Activated naive CD8-positive, alpha-beta T cell treated with anti-CD3 and anti-CD28 coated beads, Interleukin-2, amount 50 U/mL, for 24 hours (primary cell): ENCODE data around the gene ITLN1.
"Not testable (repeated sequence)": the region's sequence is repeated elsewhere in the genome, so short reads cannot be mapped to it uniquely, and the experiment has no call there.

Experiments
- ATAC-seq: fragments of 150-1000 bp; cut with Tn5 transposase; one replicate; pipeline ENCODE4 v1.10.0; 2021
- DNase-seq: peaks from one replicate; pipeline ENCODE4 v3.0.0; 2021
- H3K27ac Mint-ChIP-seq: one replicate; pipeline ENCODE4 v1.8.0; 2021; ENCODE audit warnings: mild to moderate bottlenecking, mixed read lengths
- H3K27me3 Mint-ChIP-seq: one replicate; pipeline ENCODE4 v1.8.0; 2021; ENCODE audit warnings: mixed read lengths
- H3K36me3 Mint-ChIP-seq: one replicate; pipeline ENCODE4 v1.8.0; 2021; ENCODE audit warnings: low read depth, mixed read lengths
- H3K4me1 Mint-ChIP-seq: one replicate; pipeline ENCODE4 v1.8.0; 2021; ENCODE audit warnings: mixed read lengths
- H3K4me3 Mint-ChIP-seq: one replicate; pipeline ENCODE4 v1.8.0; 2021; ENCODE audit warnings: mild to moderate bottlenecking, moderate library complexity, mixed read lengths
- H3K9me3 Mint-ChIP-seq: one replicate; pipeline ENCODE4 v1.8.0; 2021; ENCODE audit warnings: mixed read lengths

The ITLN1 gene

DNA sequence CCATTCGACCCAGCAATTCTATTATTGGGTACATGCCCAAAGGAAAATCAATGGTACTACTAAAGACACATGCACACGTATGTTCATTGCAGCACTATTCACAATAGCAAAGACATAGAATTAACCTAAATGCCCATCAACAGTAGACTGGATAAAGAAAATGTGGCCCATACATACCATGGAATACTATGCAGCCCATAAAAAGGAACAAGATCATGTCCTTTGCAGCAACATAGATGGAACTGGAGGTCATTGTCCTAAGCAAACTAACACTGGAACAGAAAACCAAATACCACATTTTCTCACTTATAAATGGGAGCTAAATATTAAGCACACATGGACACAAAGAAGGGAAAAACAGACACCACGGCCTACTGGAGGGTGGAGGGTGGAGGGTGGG, 15.7 kb upstream of the ITLN1 start:
- ATAC-seq, H3K27me3 Mint-ChIP-seq, H3K9me3 Mint-ChIP-seq, H3K27ac Mint-ChIP-seq, H3K4me3 Mint-ChIP-seq, H3K36me3 Mint-ChIP-seq, DNase-seq, H3K4me1 Mint-ChIP-seq: not testable (repeated sequence)

DNA sequence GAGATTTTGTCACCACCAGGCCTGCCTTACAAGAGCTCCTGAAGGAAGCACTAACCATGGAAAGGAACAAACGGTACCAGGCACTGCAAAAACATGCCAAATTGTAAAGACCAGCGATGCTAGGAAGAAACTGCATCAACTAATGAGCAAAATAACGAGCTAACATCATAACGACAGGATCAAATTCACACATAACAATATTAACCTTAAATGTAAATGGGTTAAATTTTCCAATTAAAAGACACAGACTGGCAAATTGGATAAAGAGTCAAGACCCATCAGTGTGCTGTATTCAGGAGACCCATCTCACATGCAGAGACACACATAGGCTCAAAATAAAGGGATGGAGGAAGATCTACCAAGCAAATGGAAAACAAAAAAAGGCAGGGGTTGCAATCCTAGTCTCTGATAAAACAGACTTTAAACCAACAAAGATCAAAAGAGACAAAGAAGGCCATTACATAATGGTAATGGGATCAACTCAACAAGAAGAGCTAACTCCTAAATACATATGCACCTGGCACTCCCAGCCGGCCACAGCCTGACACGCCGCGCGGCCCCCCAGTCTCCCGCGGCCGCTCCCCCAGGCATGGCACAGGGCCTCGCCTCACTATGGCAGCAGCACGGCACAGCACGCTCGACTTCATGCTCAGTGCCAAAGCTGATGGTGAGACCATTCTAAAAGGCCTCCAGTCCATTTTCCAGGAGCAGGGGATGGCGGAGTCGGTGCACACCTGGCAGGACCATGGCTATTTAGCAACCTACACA, 9.6 kb upstream of the ITLN1 start:
- not testable (repeated sequence) for H3K27ac Mint-ChIP-seq, ATAC-seq, H3K4me3 Mint-ChIP-seq, DNase-seq, H3K27me3 Mint-ChIP-seq, H3K36me3 Mint-ChIP-seq, H3K4me1 Mint-ChIP-seq
- H3K9me3 Mint-ChIP-seq, result peaks cover 17% of the 10 kb centered on the region

DNA sequence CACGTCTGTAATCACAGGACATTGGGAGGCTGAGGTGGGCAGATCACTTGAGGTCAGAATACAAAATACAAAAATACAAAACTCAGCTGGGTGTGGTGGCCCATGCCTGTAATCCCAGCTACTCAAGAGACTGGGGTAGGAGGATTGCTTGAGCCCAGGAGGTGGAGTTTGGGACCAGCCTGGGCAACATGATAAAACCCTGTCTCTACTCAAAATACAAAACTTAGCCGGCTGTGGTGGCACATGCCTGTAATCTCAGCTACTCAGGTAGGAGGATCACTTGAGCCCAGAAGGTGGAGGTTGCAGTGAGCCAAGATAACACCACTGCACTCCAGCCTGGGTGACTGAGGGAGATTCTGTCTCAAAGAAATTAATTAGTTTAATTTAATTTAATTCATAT, 6.5 kb upstream of the ITLN1 start:
- no peak overlapping the region for H3K27ac Mint-ChIP-seq
- H3K4me3 Mint-ChIP-seq, result no peak overlapping the region
- peaks cover 3% of the 10 kb centered on the region for H3K36me3 Mint-ChIP-seq
- DNase-seq (no peak), ATAC-seq (no peak)
- H3K4me1 Mint-ChIP-seq, result no peaks in the 10 kb centered on the region
- H3K27me3 Mint-ChIP-seq, result peaks cover 5% of the 10 kb centered on the region
- peaks cover 17% of the 10 kb centered on the region for H3K9me3 Mint-ChIP-seq

DNA sequence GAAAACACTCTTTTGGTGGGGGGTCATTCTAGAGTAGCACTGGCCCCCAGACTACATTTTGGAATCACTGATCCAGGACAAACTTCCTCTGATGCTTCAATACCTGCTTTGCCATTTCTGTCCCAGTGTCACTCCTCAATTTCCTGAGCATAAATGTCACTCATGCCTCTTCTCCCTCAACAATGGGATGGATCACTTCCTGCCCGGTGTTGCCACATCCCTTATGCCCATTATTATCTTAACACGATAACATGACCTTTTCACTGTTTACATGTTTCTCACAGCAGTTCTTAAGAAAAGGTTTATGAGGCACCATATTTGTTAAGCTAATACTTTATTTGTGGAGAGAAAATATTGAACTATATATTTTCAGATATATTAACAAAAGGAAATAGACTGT, 3.9 kb upstream of the ITLN1 start:
- ATAC-seq (no peak), DNase-seq (no peak)
- no peak overlapping the region for H3K4me3 Mint-ChIP-seq
- no peaks in the 10 kb centered on the region for H3K36me3 Mint-ChIP-seq
- H3K27me3 Mint-ChIP-seq, result peaks cover 3% of the 10 kb centered on the region
- peaks cover 5% of the 10 kb centered on the region for H3K9me3 Mint-ChIP-seq
- H3K27ac Mint-ChIP-seq, result no peak overlapping the region
- H3K4me1 Mint-ChIP-seq, result peaks cover 3% of the 10 kb centered on the region

DNA sequence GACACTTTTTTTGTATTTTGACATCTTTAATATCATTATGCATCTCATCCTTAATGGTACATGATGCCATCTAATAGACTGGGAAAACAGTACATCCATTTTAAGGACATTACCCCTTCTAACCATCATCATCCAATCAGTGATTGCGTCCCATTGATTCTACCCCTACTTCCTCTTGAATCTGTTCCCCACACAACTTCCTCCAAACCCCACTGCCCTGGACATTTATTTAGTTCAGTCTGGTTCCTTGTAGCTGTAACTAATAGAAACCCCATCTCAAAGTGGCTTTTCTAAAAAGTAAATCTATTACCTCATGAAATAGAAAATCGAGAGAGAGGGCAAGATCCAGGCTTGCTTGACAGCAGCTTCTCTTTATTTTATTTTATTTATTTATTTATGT, 2.1 kb upstream of the ITLN1 start:
- Mint-ChIP-seq H3K4me1 (peaks cover 3% of the 10 kb centered on the region), H3K9me3 (no peaks in the 10 kb centered on the region), H3K4me3 (no peak overlapping the region), H3K27ac (no peak overlapping the region), H3K36me3 (no peaks in the 10 kb centered on the region), H3K27me3 (peaks cover 3% of the 10 kb centered on the region)
- no peak for DNase-seq
- ATAC-seq, result no peak

DNA sequence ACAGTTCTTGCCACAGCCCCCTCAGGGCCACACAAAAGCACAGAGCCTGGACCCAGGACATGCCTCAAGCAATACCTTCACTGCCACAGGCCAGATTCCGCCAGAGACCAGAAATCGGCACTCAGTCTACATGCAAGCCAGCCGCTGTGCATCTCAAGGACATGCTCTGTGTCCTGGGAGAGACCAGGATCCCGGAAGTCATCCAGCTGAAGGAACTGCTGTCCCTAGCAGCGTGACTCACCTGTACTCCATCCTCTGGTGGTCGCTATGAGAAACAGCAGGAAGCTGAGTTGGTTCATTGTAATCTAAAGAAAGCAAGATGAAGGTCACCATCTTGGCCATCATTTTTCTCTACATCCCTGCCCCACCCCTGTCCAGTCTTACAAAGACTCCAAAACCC, 401 bp downstream of the ITLN1 start:
- Mint-ChIP-seq H3K4me1 (peaks cover 3% of the 10 kb centered on the region), H3K36me3 (no peaks in the 10 kb centered on the region), H3K27ac (no peak overlapping the region), H3K4me3 (no peak overlapping the region), H3K27me3 (peaks cover 3% of the 10 kb centered on the region), H3K9me3 (no peaks in the 10 kb centered on the region)
- no peak for DNase-seq
- ATAC-seq, result peak; percentile 28

DNA sequence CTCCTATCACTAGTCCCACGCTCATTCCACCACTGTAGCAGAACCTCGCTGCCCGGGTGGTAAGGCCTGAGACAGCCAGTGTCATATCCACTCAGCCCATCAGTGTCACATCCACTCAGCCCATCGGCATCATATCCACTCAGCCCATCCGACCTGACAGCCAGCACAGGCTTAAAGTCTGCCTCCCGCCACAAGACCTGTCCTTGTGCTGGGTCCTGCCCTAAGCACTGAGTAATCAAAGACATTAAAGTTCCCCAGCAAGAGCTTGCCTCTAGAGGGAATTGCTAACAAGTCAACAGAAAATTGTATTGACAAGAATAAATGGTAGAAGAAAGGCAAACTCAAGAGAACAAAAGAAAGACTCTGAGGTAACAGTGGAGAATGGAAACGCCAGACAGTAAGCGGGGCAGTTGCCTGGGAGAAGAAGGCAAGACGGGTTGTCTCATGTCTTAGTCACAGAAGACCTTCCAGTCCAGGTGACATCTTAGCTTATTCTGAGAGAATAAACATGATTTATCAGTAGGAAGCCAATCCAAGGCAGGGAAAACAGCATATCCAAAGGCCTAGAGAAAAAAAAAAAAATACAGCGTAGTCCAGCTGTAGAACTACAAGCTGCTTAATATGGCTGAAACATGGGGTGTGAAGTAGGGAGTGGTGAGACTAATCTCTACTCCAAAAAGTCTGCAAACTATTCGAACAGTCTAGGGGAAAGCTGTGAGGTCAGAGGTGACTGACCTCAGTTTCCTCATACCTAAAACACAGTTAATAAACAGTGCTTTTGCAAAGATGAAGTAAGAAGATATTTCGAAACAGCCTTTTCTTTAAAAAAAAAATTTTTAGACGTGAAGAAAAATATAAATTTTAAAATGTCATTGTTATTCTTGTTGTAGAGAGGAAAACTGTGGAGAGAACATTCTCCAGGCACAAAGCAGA, 1.1 kb downstream of the ITLN1 start:
- Mint-ChIP-seq H3K9me3 (no peaks in the 10 kb centered on the region), H3K27me3 (peaks cover under 1% of the 10 kb centered on the region), H3K4me1 (peaks cover 6% of the 10 kb centered on the region), H3K27ac (peak overlapping the region; percentile 11), H3K36me3 (no peaks in the 10 kb centered on the region), H3K4me3 (no peak overlapping the region)
- DNase-seq (no peak), ATAC-seq (no peak)

DNA sequence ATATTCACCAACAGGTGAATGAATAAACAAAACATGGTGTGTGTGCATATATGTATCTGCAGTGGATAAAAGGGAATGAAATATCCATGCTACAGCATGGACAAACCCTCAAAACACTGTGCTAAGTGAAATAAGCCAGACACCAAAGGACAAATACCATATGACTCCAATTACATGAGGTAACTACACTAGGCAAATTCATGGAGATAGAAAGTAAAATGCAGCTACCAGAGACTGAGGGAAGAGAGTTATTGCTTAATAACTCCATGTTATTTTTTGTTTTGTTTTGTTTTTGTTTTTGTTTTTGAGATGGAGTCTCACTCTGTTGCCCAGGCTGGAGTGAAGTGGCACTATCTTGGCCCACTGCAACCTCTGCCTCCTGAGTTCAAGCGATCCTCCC, 2.4 kb downstream of the ITLN1 start:
- no peak overlapping the region for H3K4me3 Mint-ChIP-seq
- H3K9me3 Mint-ChIP-seq, result no peaks in the 10 kb centered on the region
- H3K4me1 Mint-ChIP-seq, result peaks cover 8% of the 10 kb centered on the region
- no peaks in the 10 kb centered on the region for H3K27me3 Mint-ChIP-seq
- ATAC-seq (no peak), DNase-seq (no peak)
- H3K27ac Mint-ChIP-seq, result no peak overlapping the region
- no peaks in the 10 kb centered on the region for H3K36me3 Mint-ChIP-seq

DNA sequence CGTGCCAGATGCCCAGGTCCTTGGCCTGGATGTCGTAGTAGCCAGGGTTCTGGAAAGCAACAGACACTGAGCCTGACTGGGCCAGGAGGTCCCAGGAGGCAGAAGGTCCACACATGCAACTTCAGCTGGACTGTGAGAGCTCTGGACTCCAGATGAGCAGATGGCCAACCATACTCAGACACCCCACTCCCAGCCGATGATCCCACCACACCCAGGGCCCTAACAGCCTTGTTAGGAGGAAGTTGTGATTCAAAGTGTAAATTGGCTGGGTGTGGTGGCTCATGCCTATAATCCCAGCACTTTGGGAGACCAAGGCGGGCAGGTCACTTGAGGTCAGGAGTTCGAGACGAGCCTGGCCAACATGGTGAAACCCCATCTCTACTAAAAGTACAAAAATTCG, 3.7 kb downstream of the ITLN1 start:
- DNase-seq, H3K27me3 Mint-ChIP-seq, H3K36me3 Mint-ChIP-seq, ATAC-seq, H3K27ac Mint-ChIP-seq, H3K4me3 Mint-ChIP-seq, H3K9me3 Mint-ChIP-seq: not testable (repeated sequence)
- peaks cover 14% of the 10 kb centered on the region for H3K4me1 Mint-ChIP-seq

DNA sequence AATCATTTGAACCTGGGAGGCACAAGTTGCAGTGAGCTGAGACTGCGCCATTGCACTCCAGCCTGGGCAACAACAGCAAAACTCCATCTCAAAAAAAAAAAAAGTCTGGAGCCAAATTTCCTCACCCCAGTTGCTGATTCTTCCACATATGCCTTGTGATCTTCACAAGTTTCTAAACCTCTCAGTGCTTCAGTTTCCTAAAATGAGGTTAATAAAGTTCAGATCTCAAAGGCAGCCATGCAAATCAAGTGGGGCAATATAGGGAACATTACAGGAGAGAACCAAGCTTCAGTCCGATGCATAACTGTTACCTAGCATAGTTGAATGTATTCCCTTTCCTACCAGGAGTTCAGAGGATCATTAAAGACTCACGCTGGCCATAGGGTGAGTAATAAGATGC, 4.8 kb downstream of the ITLN1 start:
- ATAC-seq (no peak), DNase-seq (no peak)
- no peaks in the 10 kb centered on the region for H3K27me3 Mint-ChIP-seq
- H3K4me1 Mint-ChIP-seq, result peaks cover 21% of the 10 kb centered on the region
- H3K27ac Mint-ChIP-seq, result no peak overlapping the region
- H3K36me3 Mint-ChIP-seq, result no peaks in the 10 kb centered on the region
- H3K4me3 Mint-ChIP-seq, result no peak overlapping the region
- no peaks in the 10 kb centered on the region for H3K9me3 Mint-ChIP-seq

DNA sequence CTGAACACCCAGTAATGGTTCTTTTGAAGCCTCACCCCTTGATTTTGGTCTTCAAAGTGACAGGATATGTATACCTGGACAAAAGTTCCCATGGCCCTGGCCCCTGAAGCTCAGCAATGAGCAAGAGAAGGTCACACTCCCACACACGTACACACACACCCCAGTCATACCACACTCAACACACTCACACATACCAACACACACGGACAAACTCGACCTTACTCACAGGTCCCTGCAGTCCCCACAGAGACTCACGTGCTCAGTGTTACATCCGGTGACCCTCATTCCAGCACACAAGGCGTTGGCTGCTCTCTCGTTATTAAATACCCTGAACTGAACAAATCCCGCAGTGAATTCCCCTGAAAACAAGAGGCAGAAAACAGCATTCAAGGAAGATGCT, 5.9 kb downstream of the ITLN1 start:
- H3K27me3 Mint-ChIP-seq, result no peaks in the 10 kb centered on the region
- peaks cover 26% of the 10 kb centered on the region for H3K4me1 Mint-ChIP-seq
- no peaks in the 10 kb centered on the region for H3K9me3 Mint-ChIP-seq
- H3K4me3 Mint-ChIP-seq, result no peak overlapping the region
- DNase-seq, result no peak
- peak; percentile 52 for ATAC-seq
- H3K36me3 Mint-ChIP-seq, result no peaks in the 10 kb centered on the region
- no peak overlapping the region for H3K27ac Mint-ChIP-seq

DNA sequence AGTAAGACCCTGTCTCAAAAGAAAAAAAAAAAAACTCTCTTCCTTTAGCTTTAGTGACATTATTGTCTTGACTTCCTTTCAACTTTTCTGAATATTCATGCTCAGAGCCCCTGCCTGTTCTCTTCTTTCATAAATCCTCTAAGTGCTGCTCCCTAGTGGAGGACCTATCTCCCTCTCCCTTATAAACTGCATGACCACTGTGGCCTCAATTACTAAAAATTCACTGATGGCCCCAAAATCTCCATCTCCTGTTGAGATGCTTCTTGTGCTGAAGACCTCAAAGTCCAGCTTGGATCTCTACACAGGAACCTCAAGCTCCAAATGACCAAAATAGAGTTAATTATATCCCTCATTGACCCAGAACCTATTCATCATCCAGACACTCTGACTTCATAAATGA, 7.8 kb downstream of the ITLN1 start:
- Mint-ChIP-seq H3K4me1 (peaks cover 26% of the 10 kb centered on the region), H3K9me3 (no peaks in the 10 kb centered on the region), H3K27me3 (no peaks in the 10 kb centered on the region), H3K36me3 (no peaks in the 10 kb centered on the region), H3K4me3 (no peak overlapping the region), H3K27ac (peak overlapping the region; percentile 20)
- DNase-seq (no peak), ATAC-seq (no peak)

DNA sequence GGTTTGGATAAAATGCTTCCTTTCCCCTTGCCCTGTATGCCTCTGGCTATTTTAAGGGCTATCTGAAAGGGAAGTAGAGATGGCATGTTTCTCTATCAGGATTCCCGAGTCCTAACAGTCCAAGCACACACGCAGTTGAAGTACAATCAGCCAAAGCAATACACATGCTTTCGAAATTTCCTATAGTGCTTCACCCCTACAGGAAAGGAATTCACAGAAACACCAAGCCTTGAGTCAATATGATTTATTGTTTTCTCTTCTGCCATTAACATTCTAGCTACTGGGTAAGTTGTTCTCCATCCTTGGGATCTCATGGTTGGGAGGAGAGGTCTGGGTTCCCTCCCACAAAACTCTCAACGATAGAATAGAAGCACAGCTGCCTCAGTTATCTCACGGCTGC, 8.7 kb downstream of the ITLN1 start:
- Mint-ChIP-seq H3K9me3 (no peaks in the 10 kb centered on the region), H3K27ac (no peak overlapping the region), H3K4me1 (peaks cover 26% of the 10 kb centered on the region), H3K4me3 (no peak overlapping the region), H3K36me3 (no peaks in the 10 kb centered on the region), H3K27me3 (no peaks in the 10 kb centered on the region)
- ATAC-seq (no peak), DNase-seq (no peak)

DNA sequence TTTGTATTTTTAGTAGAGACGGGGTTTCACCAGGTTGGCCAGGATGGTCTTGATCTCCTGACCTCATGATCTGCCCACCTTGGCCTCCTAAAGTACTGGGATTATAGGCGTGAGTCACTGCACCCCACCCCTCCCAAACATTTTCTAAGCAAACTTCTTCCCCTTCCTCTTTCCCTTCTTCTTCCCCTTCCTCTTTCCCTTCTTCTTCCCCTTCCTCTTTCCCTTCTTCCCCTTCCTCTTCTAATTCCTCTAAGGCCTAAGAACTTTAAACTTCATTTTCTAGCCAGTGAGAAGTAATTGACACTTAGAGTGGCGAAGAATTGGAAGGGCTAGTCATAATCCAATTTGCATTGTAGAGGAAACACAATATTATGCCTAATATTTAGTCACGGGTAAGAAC, 9.4 kb downstream of the ITLN1 start:
- H3K9me3 Mint-ChIP-seq, H3K4me3 Mint-ChIP-seq, DNase-seq, H3K36me3 Mint-ChIP-seq, H3K27ac Mint-ChIP-seq, H3K27me3 Mint-ChIP-seq, ATAC-seq: not testable (repeated sequence)
- peaks cover 26% of the 10 kb centered on the region for H3K4me1 Mint-ChIP-seq

DNA sequence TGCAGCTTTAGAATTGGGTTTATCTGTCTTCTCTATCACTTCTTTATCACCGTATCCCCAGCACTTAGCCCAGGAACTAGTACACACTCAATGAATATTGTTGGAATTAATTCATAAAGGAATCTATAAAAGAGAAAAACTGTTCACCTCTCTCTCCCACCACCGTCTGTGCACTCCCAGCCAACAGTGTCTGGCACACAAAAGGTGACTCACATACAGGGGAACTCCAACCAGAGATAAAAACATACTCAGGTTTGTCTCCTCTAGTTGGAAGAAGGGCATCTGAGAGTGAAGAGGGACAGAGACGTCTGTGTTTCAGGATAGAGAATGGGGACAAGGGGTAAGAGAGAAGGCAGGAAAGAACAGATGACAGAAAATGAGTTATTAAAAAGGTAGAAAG, 10.0 kb downstream of the ITLN1 start:
- Mint-ChIP-seq H3K4me1 (peaks cover 26% of the 10 kb centered on the region), H3K27me3 (no peaks in the 10 kb centered on the region), H3K9me3 (no peaks in the 10 kb centered on the region), H3K36me3 (no peaks in the 10 kb centered on the region), H3K4me3 (no peak overlapping the region), H3K27ac (no peak overlapping the region)
- ATAC-seq, result peak; percentile 80
- no peak for DNase-seq
